GM19099 (cell line): ENCODE results near the gene KIAA1614.

Experiments used
- POLR2A ChIP-seq: IDR thresholded peaks from 3 replicates; pipeline ENCODE4 v1.6.1; 2011; ENCODE audit warnings: low read depth; ENCODE audit not compliant: insufficient read length; ENCODE audit errors: extremely low read depth

The KIAA1614 gene

GRCh38 chr1:180919183-180919700 is 6.5 kb downstream of the KIAA1614 start:
- no peak for TF ChIP-seq POLR2A

- TF ChIP-seq POLR2A, result no peak
These were observed 7.5 kb downstream of the KIAA1614 start for GRCh38 chr1:180920193-180920592.

- TF ChIP-seq POLR2A, result no peak
These were observed 8.0 kb downstream of the KIAA1614 start for GRCh38 chr1:180920702-180921101.

- TF ChIP-seq POLR2A, result no peak
These were observed 8.7 kb downstream of the KIAA1614 start for GRCh38 chr1:180921386-180921785.

GRCh38 chr1:180921891-180922630 is 9.4 kb downstream of the KIAA1614 start:
- no peak for TF ChIP-seq POLR2A

- TF ChIP-seq POLR2A, result no peak
These were observed 9.9 kb downstream of the KIAA1614 start for GRCh38 chr1:180922631-180923015.

- TF ChIP-seq POLR2A, result no peak
These were observed 10.5 kb downstream of the KIAA1614 start for GRCh38 chr1:180923021-180923841.

- no peak for TF ChIP-seq POLR2A
These were observed 11.2 kb downstream of the KIAA1614 start for GRCh38 chr1:180923887-180924286.

GRCh38 chr1:180924939-180925338 is 12.2 kb downstream of the KIAA1614 start:
- TF ChIP-seq POLR2A, result no peak

- TF ChIP-seq POLR2A, result no peak
These were observed 12.9 kb downstream of the KIAA1614 start for GRCh38 chr1:180925471-180926051.

- no peak for TF ChIP-seq POLR2A
These were observed 13.7 kb downstream of the KIAA1614 start for GRCh38 chr1:180926164-180926981.

- no peak for TF ChIP-seq POLR2A
These were observed 14.7 kb downstream of the KIAA1614 start for GRCh38 chr1:180927348-180927747.

- TF ChIP-seq POLR2A, result no peak
These were observed 15.1 kb downstream of the KIAA1614 start for GRCh38 chr1:180927841-180928240.

GRCh38 chr1:180928331-180929230 is 15.9 kb downstream of the KIAA1614 start:
- no peak for TF ChIP-seq POLR2A
